ENCODE data around the gene APMAP. TPM values are rescaled to one million over a fixed set of nuclear protein-coding genes. Genes with fewer than 3 reads are reported as not detected.
"Not testable (repeated sequence)": the region's sequence is repeated elsewhere in the genome, so short reads cannot be mapped to it uniquely, and the experiment has no call there.

APMAP gene
- total RNA-seq, 2 donors from 2014 or later, result 47.0 to 52.2 TPM

- intact Hi-C loops (cut with DNase I); DNase-seq: not testable (repeated sequence)
These were observed 61.5 kb downstream of the APMAP start for GRCh38 chr20:24930724-24931688.

DNA sequence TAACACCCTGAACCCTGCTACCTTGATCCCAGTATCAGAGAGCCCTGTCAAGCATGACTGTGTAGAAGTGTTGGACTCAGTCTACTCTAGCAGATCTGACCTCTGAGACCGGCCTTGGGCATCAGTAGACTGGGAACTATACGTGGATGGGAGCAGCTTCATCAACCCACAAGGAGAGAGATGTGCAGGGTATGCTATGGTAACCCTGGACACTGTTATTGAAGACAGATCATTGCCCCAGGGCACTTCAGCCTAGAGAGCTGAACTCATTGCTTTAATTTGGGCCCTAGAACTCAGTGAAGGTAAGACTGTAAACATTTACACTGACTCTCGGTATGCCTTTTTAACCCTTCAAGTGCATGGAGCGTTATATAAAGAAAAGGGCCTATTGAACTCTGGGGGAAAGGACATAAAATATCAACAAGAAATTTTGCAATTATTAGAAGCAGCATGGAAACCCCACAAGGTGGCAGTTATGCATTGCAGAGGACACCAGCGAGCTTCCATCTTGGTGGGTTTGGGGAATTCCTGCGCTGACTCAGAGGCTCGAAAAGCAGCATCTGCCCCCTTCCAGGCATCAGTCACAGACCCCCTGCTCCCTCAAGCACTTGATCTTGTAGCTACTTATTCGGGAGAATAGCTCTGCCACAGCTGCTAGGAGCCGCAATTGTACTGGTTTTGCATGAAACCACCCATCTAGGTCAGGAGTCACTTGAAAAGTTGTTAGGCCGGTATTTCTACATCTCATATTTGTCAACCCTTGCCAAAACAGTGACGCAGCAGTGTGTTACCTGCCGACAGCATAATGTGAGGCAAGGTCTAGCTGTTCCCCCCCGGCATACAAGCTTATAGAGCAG lies 62.5 kb downstream of the APMAP start:
- DNase-seq; intact Hi-C loops (cut with DNase I); ATAC-seq: not testable (repeated sequence)

More at GRCh38 chr20:24930724-24931688, 61.5 kb downstream of the APMAP start:
- ATAC-seq, result not testable (repeated sequence)

DNA sequence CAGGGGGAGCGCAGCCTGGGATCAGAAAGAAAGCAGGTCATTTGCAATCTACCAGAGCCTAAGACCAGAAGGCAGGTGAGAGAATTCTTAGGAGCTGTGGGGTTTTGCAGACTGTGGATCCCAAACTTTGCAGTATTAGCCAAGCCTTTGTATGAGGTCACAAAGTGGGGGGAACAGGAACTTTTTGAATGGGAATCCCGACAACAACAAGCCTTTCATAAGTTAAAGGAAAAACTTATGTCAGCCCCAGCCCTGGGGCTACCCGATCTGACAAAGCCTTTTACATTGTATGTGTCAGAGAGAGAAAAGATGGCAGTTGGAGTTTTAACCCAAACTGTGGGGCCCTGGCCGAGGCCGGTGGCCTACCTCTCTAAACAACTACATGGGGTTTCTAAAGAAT lies 63.3 kb downstream of the APMAP start:
- ATAC-seq; DNase-seq; intact Hi-C loops (cut with DNase I): not testable (repeated sequence)

GRCh38 chr20:24920706-24921105 lies 71.8 kb downstream of the APMAP start:
- intact Hi-C loops (cut with DNase I); ATAC-seq: not testable (repeated sequence)

DNA sequence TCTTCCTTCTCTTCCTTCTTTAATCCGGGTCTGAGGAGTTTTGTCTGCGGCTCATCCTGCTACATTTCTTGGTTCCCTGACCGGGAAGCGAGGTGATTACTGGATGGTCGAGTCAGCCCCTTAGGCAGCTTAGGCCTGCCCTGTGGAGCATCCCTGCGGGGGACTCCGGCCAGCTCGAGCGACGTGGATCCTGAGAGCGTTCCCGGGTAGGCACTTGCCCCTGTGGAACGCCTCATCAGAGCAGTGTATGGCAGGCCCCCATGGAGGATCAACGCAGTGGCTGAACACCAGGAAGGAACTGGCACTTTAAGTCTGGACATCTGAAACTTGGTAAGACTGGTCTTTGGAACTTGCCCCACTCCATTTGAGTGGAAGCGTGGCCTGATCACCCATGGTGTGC lies 72.9 kb downstream of the APMAP start:
- not testable (repeated sequence) for DNase-seq, ATAC-seq
- intact Hi-C loops (cut with DNase I), result loop anchor here in 1 of 2 donors (5.0 to 10.0 kb wide), 4 partner anchors 115 to 982 kb away; no protein-coding TSS in a partner anchor

More at GRCh38 chr20:24920706-24921105, 71.8 kb downstream of the APMAP start:
- not testable (repeated sequence) for DNase-seq

- intact Hi-C loops (cut with DNase I), result loop anchor here in 1 of 2 donors (5.0 to 10.0 kb wide), 4 partner anchors 114 to 982 kb away; no protein-coding TSS in a partner anchor
- no peak for DNase-seq
- peak in 1 of 2 donors; percentile 72 for ATAC-seq
These were observed 73.7 kb downstream of the APMAP start for GRCh38 chr20:24918579-24919566.

DNA sequence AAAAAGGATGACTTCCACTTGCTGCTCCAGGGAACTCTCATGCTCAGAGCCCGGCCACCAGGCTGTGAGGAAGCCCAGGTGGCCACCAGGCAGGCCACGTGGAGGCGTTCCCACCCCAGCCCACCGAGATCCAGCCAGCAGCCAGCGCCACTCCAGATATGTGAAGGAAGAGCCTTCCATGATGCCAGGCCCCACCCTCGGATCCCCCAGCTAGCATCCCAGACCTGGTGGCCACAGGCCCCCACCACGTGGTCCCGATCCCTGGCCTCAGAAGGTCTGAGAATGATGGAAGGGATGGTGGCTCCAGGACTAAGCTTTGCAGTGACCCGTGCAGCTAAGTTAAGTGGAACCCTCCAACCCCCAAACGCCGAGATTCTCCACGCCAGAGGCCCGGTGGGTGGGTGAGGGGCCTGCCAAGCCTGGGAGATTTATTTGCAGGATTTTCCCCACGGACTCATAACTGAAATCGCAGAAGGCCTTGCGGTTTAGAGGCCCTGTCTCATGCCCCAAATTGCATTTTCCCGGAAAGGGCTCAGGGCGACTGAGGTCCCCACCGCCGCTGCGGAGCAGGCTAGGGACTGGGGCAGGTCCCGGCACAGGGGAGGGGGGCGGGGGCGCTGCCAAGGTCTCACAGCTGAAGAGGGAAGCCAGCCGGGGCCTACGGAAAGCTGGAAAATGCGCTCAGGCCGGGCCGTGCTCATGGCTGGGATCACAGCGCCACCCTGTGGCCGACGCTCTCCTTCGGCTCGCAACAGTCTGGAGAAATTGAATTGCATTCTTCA lies 74.6 kb downstream of the APMAP start:
- intact Hi-C loops (cut with DNase I), result loop anchor here in 1 of 2 donors (5.0 to 10.0 kb wide), 4 partner anchors 113 to 981 kb away; no protein-coding TSS in a partner anchor
- ATAC-seq (peak; percentile 91 to 93), DNase-seq (peak; percentile 74)

DNA sequence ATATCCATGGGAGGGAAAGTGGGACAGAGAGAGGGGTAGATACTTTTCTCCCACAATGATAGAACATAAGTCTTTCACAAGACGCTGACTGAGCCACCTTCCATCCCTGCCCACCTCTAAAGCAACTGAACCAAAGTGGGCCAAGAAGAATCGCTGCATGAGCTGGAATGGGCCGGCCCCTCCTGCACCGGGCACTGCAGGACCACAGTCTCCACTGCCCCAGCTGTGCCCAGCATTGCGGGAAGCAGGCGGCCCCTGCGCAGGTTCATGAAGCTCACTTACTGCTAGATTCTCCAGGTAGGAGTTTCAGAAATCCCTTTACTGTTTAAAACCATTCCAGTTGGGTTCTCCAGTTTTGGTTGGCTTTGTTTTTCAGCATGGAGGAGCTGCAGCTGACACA lies 75.5 kb downstream of the APMAP start:
- DNase-seq, result no peak
- intact Hi-C loops (cut with DNase I), result loop anchor here in 1 of 2 donors (5.0 to 10.0 kb wide), 4 partner anchors 112 to 980 kb away; no protein-coding TSS in a partner anchor
- ATAC-seq, result no peak

DNA sequence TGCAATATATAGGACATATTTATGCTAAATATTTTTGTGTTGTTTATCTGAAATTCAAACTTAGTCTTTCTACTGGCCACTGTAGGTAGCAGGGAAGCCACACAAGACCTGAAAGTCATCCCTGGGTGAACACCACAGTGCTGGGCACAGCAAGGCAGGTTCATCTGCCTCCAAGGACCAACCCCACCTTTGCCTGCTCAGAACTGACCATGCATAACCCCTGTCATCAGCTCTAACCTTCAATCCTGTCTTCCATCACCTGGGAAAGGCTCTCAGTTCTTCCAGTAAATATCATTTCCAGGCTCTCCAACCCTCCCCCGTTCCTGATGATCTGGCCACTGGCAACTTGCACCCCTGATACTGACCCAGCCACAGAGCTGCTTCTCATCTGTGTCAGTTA lies 76.1 kb downstream of the APMAP start:
- DNase-seq (no peak), ATAC-seq (no peak)
- intact Hi-C loops (cut with DNase I), result loop anchor here in 1 of 2 donors (5.0 to 10.0 kb wide), 4 partner anchors 112 to 979 kb away; no protein-coding TSS in a partner anchor

- ATAC-seq (no peak), DNase-seq (no peak)
- intact Hi-C loops (cut with DNase I), result loop anchor here in 1 of 2 donors (5.0 to 10.0 kb wide), 4 partner anchors 111 to 979 kb away; no protein-coding TSS in a partner anchor
These were observed 76.7 kb downstream of the APMAP start for GRCh38 chr20:24915892-24916291.

GRCh38 chr20:24915440-24915839 lies 77.1 kb downstream of the APMAP start:
- DNase-seq, result no peak
- intact Hi-C loops (cut with DNase I), result loop anchor here in 1 of 2 donors (5.0 to 10.0 kb wide), 4 partner anchors 111 to 978 kb away; no protein-coding TSS in a partner anchor
- no peak for ATAC-seq

- ATAC-seq, result no peak
- no peak for DNase-seq
- intact Hi-C loops (cut with DNase I), result loop anchor here in 1 of 2 donors (5.0 to 10.0 kb wide), 4 partner anchors 110 to 977 kb away; no protein-coding TSS in a partner anchor
These were observed 77.9 kb downstream of the APMAP start for GRCh38 chr20:24914388-24915241.

DNA sequence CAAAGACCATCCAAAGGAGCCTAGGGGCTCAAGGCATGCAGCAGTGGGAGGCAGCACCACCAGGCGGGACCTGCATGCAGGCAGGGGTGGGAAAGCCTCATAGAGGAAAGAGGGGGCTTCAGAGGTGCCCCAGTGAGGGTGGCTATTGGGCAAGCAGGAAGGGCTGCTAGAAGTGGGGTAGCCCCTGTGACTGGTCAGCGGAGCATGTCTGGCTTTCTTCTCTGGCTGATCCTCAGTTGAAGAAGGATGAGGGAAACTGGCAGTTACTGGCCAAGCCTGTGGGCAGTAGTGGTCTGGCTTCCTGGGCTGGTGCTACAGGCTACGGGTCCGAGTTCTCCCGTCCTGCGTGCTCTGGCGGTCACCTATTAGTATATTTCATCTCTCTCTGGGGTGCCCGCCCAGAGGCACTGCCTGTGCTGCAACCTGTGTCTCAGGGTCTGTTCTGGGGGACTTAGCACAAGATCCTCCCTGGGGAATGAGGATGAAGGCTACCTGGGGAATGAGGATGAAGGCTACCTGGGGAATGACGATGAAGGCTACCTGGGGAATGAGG lies 79.4 kb downstream of the APMAP start:
- ATAC-seq (no peak), DNase-seq (no peak)
- intact Hi-C loops (cut with DNase I), result loop anchor here in 1 of 2 donors (10.0 kb wide), 2 partner anchors 108 to 748 kb away; no protein-coding TSS in a partner anchor

All from left cardiac atrium (tissue), 4 donors.